Stimulated activated CD4-positive, alpha-beta T cell treated with anti-CD3 and anti-CD28 coated beads, Interleukin-15, amount 100 ng/mL, for 24 hours (primary cell): ENCODE data around the gene UBE2E1.

ENCODE experiments used
- DNase-seq: peaks from one replicate; pipeline ENCODE4 v3.0.0-alpha.2; 2020

Gene UBE2E1

DNA sequence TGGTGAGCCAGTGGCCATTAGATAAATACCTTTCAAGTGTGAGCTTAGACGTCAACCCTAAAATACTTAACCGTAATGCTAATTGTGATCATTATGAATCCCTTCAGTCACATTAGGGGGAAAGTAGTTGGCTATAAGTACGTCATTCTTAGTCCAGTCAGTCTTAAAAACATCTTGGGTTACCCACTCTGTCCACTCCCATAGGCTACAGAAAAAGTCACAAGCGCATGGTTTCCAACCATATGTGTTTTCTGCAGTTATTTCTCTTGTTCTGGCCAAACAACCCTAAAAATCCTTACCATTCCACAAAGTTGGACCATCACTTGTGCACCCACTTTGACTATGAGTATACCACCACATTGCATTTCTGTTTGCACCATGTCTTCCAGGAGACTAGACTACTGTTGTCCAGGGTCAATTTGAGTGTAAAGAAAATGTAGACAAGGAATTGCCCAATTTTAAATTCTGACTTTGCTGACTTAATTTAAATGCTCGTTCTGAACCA is 114.4 kb downstream of the UBE2E1 start:
- DNase-seq = no peak

DNA sequence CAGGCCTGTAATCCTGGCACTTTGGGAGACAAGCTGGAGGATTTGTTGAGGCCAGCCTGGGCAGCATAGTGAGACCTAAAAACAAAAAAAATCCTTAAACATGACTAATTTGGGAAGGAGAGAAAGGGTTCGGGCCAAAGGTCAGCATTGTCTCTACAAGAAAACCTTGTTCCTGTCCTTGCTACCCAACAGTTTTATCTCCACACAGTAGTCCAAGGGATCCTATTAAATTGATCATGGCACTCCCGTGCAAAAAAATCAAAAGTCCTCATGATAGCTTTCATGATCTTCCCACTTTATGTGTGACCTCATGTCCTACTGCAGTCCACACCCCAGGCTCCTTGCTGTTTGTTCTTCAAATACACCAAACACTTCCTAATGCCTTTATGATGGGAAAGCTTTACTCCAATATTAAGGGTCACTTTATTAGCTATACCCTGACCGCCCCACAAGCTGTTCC is 115.3 kb downstream of the UBE2E1 start:
- DNase-seq = no peak

DNA sequence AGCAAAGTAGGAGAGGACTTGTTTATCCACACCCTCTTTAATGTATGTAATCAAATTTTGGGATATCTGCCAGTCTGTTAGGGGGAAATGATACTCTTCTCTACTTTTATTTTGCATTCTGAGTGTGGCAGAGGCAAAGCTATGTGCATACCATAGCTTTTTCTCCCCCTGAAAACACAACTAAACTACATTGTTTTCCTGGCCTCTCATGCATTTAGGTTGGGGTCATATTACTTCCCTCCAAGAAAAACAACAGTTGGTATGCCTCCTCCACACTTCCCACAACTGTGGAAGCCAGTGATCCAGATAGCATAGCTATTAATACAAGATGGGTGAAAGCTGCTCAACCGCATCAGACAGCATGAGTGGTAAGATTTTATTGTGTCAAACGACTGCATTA is 118.0 kb downstream of the UBE2E1 start:
- DNase-seq = no peak

DNA sequence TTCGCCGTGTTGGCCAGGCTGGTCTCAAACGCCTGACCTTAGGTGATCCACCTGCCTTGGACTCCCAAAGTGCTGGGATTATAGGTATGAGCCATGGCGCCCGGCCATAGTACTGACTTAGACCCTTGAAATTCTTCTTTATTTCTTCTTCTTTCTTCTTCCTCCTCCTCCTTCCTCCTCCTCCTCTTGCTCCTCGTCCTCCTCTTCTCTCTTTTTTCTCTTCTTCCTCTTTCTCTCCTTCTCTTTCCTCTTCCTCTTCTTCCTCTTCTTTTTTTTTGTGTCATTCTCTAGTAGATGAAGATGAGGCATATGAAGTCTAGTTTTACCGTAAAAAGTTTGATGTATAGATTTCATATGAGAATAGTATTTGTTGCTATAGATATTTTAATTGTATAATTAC is 120.5 kb downstream of the UBE2E1 start:
- no peak for DNase-seq

DNA sequence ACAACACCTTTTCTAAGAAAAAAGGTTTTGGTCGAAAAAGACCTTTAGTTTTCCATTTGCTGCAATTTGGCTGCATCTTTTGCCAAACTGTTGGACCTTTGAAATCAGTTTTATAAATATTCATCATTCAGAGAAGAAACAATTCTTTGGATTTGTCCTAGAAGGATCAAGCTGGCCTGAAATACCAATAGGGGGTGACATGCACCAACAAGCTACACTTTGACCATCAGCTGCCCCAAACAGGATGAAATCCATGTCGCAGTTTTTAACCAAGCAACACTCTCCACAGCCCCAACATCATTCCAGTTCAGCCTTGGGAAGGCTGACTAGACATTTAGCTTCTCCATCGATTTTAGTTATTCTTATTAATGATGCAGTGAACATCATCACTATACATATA is 121.0 kb downstream of the UBE2E1 start:
- no peak for DNase-seq

DNA sequence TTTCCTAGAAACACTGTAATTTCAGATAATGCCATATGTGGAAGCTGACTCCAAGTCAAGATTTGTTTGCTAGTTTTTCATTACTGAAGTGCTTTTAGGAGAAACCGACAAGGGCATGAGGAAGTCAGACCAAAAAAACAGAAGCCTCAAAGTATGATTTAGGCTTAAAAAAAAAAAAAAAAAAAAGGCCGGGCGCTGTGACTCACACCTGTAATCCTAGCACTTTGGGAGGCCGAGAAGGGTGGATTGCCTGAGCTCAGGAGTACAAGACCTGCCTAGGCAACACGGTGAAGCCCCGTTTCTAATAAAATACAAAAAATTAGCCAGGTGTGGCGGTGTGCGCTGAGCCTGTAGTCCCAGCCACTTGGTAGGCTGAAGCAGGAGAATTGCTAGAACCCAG is 122.8 kb downstream of the UBE2E1 start:
- DNase-seq = no peak

DNA sequence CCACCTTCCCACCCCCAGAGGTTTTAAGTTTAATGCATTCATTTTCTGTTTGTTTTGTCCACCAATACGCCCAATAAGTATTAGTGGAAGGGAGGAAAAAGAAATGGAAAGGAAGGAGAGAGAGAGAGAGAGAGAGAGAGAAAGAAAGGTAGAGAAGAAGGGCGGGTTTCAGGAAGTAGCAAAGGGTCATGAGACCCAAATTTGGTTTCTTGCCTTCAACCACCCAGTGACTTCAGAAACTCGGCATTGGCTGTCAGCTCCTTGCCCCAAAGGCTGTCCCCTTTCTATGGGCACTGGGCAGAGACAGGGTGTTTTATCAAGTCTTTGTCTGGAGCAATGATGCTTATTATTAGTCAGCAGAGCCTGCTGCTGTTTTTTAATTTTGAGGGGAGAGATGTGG is 125.8 kb downstream of the UBE2E1 start:
- no peak for DNase-seq

DNA sequence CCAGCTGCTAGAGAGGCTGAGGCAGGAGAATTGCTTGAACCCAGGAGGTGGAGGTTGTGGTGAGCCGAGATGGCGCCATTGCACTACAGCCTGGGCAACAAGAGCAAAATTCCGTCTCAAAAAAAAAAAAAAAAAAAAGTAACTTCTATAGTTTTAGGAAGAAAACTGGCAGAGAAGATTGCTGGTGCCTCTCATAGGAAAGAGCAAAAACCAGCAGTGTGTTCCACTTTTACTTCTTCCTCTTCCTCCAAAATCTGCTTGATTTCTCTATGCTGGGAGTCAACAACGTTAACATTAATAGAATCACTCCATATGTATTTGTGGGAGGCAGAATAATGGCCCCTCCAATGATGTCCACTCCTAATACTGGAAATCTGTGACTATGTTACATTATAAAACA is 126.8 kb downstream of the UBE2E1 start:
- no peak for DNase-seq

DNA sequence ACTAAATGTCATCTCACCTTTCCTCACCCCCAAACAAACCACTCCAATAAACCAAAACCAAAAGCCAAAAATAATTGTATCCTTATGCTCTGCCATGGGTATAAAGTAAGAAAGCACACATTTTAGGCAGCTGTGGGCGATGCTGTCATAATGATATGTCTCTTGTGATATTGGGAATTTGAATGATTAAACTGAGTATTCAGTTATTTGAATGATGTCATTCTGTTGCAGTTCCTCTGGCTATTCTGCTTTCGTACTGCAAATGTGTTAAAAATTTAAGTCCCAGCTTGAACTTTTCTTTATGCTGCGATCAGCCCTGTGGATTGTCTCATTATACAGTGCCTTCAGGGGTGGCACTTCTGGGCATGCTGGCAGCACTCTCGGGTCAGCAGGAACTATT is 128.5 kb downstream of the UBE2E1 start:
- no peak for DNase-seq

DNA sequence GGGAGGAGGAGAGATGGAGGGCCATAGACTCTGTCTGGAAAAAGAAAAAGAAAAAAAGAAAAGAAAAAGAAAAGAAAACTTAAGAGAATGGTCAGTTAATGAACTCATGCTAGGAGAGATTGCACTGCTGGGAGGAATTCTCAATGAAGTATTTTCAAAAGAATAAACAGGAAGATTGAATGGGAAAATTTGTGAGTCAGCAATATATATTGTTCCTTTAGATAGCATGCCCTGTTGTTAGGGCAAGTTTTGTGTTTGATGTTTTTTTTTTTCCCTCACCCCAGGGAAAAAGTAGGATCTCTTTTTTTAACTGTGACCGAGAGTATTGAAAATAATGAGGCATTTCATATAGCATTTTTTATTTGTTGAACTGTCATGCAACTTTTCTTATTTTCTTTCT is 131.5 kb downstream of the UBE2E1 start:
- no peak for DNase-seq

DNA sequence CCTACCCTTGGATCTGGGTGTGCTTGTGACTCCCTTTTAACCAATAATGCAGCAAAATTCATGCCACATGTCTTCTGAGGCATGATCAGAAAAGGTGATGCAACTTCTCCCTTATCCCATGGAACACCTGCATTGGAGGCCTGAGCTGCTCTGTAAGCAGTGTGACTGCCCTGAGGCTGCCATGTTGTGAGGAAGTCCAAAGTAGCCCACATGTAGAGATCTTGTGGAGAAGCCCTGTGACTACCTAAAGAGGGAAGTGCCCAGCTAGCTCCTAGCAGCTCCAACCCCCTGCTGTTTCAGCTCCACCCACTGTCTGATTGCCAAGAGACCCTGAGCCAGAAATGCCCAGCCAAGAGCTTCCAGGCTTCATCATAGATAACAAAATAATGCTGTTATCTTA is 132.9 kb downstream of the UBE2E1 start:
- DNase-seq = no peak

DNA sequence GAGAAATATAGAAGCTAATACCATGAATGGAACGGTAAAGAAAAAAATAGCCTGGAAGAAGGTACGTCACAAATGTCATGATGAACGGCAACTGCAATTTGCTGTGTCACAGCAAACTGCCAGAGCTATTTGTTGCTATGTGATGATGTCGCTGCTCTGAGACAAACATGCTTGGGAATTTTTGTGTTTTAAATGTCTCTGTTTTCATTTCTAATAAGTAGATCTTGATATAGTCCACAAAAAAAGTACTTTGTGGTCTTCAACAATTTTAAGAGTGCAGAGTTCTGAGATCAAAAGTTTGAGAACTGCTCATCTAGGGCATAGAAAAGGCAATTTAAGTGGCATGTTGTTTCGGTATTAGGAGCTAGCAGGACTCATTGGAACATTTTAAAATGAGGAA is 135.0 kb downstream of the UBE2E1 start:
- no peak for DNase-seq
